ENCODE measurements around the gene UGT2B17. TPM values are rescaled to one million over a fixed set of nuclear protein-coding genes. Genes with fewer than 3 reads are reported as not detected.

UGT2B17 gene
- polyA plus RNA-seq, 1 donor from 2014 or later, result not detected

DNA sequence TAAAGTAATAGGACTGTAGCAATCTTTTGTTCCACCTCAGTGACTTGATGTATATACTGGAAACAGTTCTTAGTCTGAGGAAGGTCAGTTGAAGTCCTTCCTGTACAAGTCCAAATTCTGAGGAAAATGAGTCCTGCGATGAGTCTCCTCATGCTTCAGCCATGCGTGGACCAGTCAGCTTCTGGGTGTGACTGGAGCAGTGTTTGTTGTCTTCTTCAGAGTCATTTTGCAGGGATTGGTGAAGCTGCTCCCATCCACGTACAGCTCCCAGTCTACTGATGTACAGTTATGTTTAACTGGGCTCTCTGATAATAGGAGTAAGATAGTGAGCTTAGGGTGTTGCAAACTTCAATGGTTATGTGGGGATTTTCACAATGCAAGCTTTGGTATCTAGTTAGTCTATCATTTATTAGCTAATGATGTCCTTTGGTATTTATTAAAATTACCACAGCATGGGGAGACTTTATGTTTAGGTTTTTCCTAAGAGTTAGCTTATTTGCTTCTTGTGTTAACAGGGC, 3.4 kb downstream of the UGT2B17 start:
- Histone ChIP-seq H3K9ac (ENCODE audit: low read length) (no peak overlapping the region), H3K9me3 (ENCODE audit: low read length) (no peaks in the 10 kb centered on the region), H3F3A (ENCODE audit: insufficient read depth, low read length, poor library complexity, severe bottlenecking) (no peaks in the 10 kb centered on the region), H3K27ac (ENCODE audit: low read length) (no peak overlapping the region), H2AFZ (ENCODE audit: low read depth, low read length) (no peak overlapping the region), H3K4me3 (ENCODE audit: low read length) (no peak overlapping the region), H3K9me2 (ENCODE audit: insufficient read depth, low read length) (no peaks in the 10 kb centered on the region), H3K79me2 (replicated peaks; ENCODE audit: insufficient read depth, low read length) (no peaks in the 10 kb centered on the region), H3K27me3 (ENCODE audit: insufficient read depth, low read depth, low read length) (no peaks in the 10 kb centered on the region), H3K36me3 (ENCODE audit: insufficient read depth, low read length) (no peaks in the 10 kb centered on the region), H3K4me2 (ENCODE audit: low read length) (no peak overlapping the region), H4K20me1 (ENCODE audit: insufficient read depth) (no peaks in the 10 kb centered on the region)
- TF ChIP-seq, protein P1, sequence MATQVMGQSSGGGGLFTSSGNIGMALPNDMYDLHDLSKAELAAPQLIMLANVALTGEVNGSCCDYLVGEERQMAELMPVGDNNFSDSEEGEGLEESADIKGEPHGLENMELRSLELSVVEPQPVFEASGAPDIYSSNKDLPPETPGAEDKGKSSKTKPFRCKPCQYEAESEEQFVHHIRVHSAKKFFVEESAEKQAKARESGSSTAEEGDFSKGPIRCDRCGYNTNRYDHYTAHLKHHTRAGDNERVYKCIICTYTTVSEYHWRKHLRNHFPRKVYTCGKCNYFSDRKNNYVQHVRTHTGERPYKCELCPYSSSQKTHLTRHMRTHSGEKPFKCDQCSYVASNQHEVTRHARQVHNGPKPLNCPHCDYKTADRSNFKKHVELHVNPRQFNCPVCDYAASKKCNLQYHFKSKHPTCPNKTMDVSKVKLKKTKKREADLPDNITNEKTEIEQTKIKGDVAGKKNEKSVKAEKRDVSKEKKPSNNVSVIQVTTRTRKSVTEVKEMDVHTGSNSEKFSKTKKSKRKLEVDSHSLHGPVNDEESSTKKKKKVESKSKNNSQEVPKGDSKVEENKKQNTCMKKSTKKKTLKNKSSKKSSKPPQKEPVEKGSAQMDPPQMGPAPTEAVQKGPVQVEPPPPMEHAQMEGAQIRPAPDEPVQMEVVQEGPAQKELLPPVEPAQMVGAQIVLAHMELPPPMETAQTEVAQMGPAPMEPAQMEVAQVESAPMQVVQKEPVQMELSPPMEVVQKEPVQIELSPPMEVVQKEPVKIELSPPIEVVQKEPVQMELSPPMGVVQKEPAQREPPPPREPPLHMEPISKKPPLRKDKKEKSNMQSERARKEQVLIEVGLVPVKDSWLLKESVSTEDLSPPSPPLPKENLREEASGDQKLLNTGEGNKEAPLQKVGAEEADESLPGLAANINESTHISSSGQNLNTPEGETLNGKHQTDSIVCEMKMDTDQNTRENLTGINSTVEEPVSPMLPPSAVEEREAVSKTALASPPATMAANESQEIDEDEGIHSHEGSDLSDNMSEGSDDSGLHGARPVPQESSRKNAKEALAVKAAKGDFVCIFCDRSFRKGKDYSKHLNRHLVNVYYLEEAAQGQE (IDR thresholded peaks at IDR 0.05; ENCODE audit: borderline replicate concordance), result no peak
- TF ChIP-seq RAD21 (conservative IDR thresholded peaks at IDR 0.05), result no peak
- no peak for TF ChIP-seq TAF1 (IDR thresholded peaks at IDR 0.05; ENCODE audit: low read depth)
- TF ChIP-seq EZH2 (IDR thresholded peaks at IDR 0.05; ENCODE audit: borderline replicate concordance, insufficient read depth, low read length, poor library complexity, severe bottlenecking), result no peak
- no peak for TF ChIP-seq SMC3 (conservative IDR thresholded peaks at IDR 0.05; ENCODE audit: poor library complexity)
- no peak for TF ChIP-seq MXI1 (conservative IDR thresholded peaks at IDR 0.05; ENCODE audit: poor library complexity, severe bottlenecking)
- TF ChIP-seq, protein P2, sequence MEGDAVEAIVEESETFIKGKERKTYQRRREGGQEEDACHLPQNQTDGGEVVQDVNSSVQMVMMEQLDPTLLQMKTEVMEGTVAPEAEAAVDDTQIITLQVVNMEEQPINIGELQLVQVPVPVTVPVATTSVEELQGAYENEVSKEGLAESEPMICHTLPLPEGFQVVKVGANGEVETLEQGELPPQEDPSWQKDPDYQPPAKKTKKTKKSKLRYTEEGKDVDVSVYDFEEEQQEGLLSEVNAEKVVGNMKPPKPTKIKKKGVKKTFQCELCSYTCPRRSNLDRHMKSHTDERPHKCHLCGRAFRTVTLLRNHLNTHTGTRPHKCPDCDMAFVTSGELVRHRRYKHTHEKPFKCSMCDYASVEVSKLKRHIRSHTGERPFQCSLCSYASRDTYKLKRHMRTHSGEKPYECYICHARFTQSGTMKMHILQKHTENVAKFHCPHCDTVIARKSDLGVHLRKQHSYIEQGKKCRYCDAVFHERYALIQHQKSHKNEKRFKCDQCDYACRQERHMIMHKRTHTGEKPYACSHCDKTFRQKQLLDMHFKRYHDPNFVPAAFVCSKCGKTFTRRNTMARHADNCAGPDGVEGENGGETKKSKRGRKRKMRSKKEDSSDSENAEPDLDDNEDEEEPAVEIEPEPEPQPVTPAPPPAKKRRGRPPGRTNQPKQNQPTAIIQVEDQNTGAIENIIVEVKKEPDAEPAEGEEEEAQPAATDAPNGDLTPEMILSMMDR (IDR thresholded peaks at IDR 0.05; ENCODE audit: poor library complexity, severe bottlenecking), result no peak
- no peak for TF ChIP-seq POLR2AphosphoS5 (IDR thresholded peaks at IDR 0.05)
- TF ChIP-seq EP300 (conservative IDR thresholded peaks at IDR 0.05; ENCODE audit: poor library complexity, severe bottlenecking), result no peak

DNA sequence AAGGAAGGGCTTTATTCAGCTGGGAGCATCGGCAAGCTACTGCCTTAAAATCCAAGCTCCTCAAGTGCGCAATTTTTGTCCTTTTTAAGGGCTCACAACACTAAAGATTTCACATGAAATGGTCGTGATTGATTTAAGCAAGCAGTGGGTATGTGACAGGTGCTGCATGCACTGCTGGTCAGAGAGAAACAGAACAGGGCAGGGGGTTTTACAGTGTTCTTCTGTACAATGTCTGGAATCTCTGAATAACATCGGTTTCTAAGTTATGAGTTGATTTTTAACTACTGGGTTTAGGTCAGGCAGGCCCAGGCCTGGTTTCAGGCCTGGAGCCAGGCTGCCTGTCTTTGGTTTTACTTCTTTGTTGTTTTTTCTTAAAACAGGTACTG, 6.0 kb downstream of the UGT2B17 start:
- no peak overlapping the region for H3K4me2 ChIP-seq (ENCODE audit: low read length)

More for the DNA sequence above, 6.0 kb downstream of the UGT2B17 start:
- H2AFZ ChIP-seq (ENCODE audit: low read depth, low read length), result no peak overlapping the region
- no peaks in the 10 kb centered on the region for H4K20me1 ChIP-seq (ENCODE audit: insufficient read depth)
- H3K79me2 ChIP-seq (replicated peaks; ENCODE audit: insufficient read depth, low read length), result no peaks in the 10 kb centered on the region
- no peak overlapping the region for H3K9ac ChIP-seq (ENCODE audit: low read length)
- TF ChIP-seq SMC3 (conservative IDR thresholded peaks at IDR 0.05; ENCODE audit: poor library complexity) (no peak), EP300 (conservative IDR thresholded peaks at IDR 0.05; ENCODE audit: poor library complexity, severe bottlenecking) (no peak), EZH2 (IDR thresholded peaks at IDR 0.05; ENCODE audit: borderline replicate concordance, insufficient read depth, low read length, poor library complexity, severe bottlenecking) (no peak), RAD21 (conservative IDR thresholded peaks at IDR 0.05) (no peak), POLR2AphosphoS5 (IDR thresholded peaks at IDR 0.05) (no peak), TAF1 (IDR thresholded peaks at IDR 0.05; ENCODE audit: low read depth) (no peak), MXI1 (conservative IDR thresholded peaks at IDR 0.05; ENCODE audit: poor library complexity, severe bottlenecking) (no peak)
- TF ChIP-seq, protein P1 (IDR thresholded peaks at IDR 0.05; ENCODE audit: borderline replicate concordance), result no peak
- TF ChIP-seq, protein P2 (IDR thresholded peaks at IDR 0.05; ENCODE audit: poor library complexity, severe bottlenecking), result no peak
- H3K9me3 ChIP-seq (ENCODE audit: low read length), result no peaks in the 10 kb centered on the region
- H3K27me3 ChIP-seq (ENCODE audit: insufficient read depth, low read depth, low read length), result no peaks in the 10 kb centered on the region
- no peaks in the 10 kb centered on the region for H3K36me3 ChIP-seq (ENCODE audit: insufficient read depth, low read length)
- no peak overlapping the region for H3K4me3 ChIP-seq (ENCODE audit: low read length)
- no peaks in the 10 kb centered on the region for H3K9me2 ChIP-seq (ENCODE audit: insufficient read depth, low read length)
- no peak overlapping the region for H3K27ac ChIP-seq (ENCODE audit: low read length)
- H3F3A ChIP-seq (ENCODE audit: insufficient read depth, low read length, poor library complexity, severe bottlenecking), result no peaks in the 10 kb centered on the region

All from neural cell (in vitro differentiated cells).